Hypothalamus (tissue), 51 donors: ENCODE measurements around the gene ADAMTSL2.

Experiments used
- DNase-seq, 51 donors: peaks; one replicate each; lab custom pipeline; 2025; lab: John Stamatoyannopoulos, UW

Gene ADAMTSL2

DNA sequence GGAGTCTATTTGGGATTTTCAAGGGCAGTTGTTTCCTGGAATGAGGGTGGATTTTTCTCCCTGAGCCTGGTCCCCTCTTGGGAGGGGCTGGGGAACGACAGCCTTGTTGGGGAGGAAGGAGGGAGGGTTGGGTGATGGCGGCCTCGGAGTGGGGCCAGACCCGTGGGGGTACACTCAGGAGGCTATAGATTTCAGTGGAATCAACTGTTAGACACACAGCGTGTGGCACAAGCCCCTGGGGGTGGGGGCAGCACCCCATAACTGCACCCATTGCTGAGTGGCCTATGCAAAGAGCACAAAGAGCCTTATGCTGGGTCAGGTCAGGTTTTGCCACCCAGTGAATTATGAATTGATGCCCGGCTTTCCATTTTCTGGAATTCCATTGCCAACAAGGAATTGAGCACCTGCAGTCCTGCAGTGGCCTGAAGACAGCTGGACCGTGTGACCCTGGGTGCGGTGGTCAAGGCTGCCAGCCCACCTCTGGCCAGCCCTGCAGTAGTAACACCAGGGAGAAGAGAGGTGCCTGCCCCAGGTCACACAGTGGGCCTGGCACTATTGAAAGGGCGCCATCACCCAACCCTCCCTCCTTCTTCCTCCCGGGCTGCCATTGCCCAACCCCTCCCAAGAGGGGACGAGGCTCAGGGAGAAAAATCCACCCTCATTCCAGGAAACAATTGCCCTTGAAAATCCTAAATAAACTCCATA, 18.1 kb upstream of the ADAMTSL2 start:
- no peak for DNase-seq

DNA sequence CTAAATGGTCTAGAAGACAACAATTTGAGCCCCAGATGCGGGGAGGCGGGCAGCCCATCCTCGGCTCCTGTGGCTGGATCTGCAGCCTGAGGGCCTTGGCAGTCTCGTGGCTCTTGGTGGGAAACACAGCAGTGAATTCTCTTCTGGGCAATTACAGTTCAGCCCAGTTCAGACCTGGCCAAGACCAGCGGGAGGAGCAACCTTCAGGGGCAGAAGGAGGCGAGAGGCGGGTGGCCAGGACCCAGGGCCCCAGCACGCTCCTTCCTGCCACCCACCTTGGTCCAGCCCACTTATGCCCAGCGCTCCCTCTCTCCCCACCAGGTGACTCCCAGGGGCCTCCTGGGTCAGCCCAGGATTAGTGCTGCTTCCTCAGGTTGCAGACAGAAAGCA, 17.5 kb upstream of the ADAMTSL2 start:
- DNase-seq, result no peak

DNA sequence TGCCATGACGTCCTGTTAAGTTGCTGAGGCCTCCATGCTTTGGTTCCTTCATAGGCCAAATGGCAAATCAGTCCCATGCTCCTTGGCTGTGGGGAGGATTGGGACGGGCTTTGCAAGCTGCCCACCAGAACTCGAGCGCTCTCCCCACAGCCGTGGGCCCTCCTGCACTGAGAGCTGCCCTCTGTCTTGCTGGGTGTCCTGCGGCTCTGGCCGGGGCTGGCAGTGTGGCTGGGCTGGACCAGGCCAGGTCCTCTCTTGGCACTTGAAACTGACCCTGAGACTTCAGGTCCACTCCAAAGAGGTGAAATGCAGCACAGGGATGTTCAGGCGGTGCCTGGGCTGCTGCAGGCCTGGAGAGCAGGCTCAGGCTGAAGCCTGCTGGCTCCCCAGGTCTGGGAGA, 16.8 kb upstream of the ADAMTSL2 start:
- DNase-seq, result no peak

DNA sequence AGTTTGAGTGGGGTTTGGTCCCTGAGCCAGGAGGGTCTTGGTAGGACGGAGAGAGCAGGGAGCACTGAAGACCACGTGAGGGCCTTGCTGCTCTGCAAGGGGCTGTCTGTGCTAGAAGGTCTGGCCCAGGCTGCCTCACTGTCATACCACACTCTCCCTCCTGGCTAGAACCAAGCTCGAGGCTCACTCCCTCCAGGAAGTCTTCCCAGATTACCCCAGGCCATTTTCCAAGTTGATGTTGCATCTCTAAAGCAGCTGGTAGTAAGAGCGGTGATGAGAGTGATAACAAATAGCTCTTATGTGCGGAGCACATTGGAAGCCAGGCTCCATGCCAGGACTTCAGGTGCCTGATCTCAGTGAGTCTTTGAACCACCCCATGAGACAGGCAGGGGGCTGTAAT, 16.3 kb upstream of the ADAMTSL2 start:
- no peak for DNase-seq

DNA sequence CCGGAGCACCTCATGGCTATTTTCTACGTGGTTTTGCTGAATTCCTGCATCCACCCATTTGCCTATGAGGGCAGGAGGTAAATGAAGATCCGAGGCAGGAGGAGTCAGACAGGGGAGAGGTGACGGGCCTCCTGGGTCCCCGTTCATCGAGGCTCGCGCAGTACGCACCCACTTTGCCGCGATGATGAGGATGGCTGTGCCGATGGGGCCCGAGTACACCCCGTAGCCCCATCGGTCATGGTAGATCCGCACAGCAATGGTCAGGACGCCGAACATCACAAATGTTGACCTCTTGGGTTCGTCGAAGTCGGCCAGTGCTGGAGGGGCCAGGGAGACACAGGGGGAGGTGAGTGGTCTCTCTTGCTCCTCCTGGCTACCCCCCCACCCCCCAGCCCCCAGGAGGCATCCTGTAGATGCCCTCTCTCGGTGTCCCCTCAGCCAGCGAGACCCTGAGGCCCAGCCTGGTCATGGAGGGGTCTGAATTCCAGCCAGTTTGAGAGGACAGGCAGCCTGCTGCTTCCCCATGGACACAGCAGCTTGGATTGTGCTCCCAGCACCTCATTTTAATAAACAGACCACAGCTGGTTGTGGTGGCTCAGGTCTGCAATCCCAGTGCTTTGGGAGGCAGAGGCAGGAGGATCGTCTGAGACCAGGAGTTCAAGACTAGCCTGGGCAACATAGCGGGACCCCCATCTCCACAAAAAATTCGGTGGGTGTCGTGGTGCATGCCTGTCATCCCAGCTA, 15.6 kb upstream of the ADAMTSL2 start:
- no peak for DNase-seq

DNA sequence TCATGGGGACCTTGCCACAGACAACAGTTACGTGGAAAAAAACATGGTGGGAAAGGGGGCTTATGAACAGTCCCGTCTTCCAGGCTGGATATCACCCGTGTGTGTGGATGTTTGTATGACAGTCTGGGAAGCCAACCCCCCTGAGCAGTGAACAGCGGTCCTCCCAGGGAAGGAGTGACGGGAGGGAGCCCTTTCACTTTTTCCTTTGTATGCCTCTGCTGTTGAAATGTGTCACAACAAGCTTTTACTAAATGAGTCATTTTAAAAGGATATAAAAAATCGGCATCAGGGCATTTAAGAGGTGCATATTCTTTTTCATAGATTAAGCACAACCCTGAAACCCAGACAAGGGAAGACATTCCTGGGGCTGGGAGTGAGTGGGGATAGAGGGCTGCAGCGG, 14.8 kb upstream of the ADAMTSL2 start:
- peak in 1 of 51 donors; percentile 32 for DNase-seq

DNA sequence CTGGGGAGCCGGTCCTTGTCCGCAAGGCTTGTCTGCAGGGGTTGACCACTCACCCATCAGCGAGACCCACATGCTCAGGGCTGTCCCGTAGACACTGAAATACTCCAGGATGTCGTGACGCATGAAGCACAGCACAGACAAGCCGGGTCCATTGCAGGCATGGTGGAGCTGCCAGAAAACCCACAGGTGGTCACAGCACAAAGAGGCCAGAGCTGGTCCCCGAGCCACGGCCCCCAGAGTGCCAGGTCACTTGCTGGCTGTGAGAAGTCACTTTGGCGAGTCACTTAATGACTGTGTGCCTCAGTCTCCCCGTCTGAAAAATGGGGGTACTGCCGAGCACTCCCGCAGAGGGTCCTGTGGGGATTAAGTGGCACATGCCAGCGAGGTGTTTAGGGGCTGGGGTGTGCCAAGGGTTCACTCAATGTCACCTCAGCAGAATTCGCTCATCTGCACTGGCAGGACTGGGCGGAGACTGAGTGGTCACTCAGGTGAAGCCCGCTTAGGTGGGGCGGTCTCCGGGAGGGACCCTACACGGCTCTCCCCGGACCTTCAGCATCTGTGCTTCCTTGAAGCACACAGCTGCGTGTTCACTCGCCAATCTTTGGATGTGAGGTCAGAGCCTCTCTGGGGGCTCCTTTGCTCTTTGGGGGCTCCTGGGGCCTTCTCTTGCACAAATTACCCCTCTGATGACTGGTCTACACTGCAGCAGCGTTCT, 14.2 kb upstream of the ADAMTSL2 start:
- no peak for DNase-seq

DNA sequence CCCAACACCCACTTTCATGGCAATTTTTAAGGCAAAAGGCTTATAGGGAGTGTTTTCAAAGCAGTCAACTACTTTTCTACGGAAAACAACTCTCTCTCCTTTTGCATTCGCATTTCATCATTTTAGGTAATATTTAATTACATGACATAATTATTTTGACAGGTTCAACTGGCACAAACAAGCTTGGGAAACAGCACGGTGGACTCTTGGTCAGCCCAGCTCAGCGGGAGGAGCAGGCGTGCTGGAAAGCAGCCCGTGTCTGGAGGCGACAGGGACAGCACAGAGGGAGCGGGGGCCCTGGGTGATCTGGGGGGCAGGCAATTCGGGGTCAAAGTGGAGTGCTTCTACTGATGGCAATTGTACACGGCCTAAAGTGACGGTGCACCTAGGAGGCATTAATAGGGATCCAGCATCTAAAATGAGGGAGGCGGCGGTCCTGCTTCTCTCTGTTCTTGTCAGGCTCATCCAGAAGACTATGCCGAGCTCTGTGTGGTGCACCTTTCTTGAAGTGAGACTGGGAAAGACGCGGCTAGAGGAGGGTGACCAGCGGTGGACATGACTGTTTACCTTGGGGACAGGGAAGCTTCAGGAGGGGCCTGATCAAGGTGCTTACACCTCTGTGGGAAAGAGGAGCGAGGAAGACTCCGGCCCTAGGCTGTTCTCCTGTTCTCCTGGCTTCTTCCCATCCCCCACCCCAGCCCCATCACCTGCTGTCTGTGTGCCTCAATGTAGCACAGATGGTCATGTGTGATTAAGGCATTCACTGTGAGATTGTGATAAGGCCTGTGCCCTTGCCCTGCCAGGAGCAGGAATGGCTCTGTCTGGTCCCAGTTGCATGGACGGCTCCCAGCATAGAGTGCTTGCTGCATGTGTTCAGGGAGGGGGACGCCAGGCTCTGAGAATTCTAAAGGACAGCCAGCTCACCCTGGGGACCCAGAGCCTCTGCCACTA, 13.1 kb upstream of the ADAMTSL2 start:
- peak in 21 of 51 donors; percentile 15 to 75 (median 47) for DNase-seq

DNA sequence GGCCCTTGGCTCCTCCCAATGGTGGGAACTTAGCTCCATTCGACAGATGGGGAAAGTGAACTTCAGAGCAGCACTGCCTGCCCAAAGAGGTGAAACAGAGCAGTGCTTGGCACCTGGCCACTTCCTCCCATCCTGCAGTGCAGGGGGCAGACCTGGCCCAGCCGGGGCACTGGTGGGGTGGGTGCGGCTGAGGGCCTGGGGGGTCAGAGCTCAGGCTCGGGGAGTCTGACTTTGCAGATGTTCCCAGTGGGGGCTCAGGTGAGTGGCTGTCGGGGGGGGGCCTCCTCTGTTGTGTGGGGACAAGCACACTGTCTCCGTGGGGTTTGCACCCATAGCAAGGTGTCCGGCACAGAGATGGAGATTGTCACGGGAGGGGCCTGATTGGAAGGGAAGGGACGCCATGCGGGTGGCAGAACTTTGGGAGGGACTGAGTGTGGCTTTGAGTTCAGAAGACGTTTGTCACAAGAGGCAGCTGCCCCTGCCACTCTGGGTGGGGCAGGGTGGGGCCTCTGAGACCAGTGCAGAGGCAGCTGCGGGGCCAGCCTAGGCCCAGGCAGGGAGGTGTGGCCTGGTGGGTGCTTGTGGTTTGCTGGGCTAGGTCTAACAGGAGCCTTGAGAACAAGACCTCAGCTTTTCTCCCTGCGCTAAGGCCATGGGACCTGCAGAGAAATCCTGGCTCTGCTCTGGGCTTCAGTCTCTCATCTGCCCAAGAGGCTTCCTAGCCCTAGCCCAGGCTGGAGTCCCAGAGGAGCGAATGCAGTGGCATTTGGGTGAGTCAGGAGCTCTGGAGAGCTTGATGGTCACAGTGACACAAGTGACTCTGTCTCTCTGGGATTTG, 12.2 kb upstream of the ADAMTSL2 start:
- DNase-seq, result no peak

DNA sequence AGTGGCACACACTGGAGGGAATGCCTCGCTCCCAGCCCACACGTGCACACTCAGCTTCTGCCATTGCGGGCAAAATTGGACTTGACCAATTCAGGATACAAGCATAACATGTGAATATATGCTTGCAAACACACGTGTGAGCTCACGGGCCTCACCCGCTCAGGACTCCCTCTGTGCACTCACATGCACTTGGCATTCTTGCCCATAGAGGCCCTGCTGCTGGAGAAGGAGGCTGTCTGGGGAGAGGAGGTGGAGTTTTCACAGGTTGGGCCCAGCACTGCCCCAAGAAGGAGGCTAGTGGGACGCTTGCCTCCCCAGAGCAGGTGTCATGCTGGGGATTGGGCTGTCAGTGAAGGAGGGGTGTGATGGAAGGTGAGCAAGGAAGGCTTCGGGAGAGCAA, 11.4 kb upstream of the ADAMTSL2 start:
- DNase-seq, result no peak

DNA sequence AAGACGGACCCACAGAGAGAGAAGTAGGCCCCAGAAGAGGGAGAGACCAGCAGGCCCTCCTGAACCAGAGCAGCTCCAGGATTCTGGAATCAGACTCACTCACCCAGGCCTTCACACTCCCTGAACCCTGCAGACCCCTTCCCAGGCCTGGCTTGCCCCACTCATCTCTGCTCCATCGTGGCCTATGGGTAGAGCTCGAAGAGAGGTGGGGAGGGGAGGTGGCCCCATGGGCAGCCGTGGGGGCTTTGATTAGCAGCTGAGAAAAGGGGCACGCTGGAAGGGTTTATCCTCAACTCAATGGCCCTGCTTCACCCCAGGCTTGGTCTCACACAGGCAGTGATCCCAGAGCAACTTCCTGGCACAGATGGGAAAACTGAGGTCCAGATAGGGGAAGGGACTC, 10.4 kb upstream of the ADAMTSL2 start:
- no peak for DNase-seq

DNA sequence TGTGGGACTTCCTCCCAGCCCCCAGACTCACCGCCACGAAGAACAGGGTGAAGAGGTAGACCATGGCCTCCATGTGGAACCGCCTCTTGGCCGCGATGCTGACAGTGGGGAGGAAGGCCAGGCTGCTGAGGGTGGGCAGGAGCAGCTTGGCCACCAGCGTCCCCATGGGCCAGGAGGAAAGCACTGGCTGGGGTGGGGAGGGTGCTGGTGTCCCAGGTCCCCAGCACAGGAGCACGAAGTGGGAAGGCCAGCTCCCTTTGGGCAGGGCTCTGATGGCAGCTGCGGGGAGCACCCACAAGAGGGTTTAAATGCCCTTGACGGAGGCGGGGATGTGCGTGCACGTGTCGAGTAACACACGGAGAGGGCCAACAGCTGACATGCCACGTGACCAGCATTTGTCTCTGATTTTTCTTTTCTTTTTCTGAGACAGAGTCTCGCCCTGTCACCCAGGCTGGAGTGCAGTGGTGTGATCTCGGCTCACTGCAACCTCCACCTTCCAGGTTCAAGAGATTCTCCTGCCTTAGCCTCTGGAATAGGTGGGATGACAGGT, 9.8 kb upstream of the ADAMTSL2 start, which contains the start of gene MYMK:
Gene MYMK (minus strand): TSS at position 281 of the 550 bp plus-strand sequence. CDS start 115 bp downstream, at position 166.
- no peak for DNase-seq

DNA sequence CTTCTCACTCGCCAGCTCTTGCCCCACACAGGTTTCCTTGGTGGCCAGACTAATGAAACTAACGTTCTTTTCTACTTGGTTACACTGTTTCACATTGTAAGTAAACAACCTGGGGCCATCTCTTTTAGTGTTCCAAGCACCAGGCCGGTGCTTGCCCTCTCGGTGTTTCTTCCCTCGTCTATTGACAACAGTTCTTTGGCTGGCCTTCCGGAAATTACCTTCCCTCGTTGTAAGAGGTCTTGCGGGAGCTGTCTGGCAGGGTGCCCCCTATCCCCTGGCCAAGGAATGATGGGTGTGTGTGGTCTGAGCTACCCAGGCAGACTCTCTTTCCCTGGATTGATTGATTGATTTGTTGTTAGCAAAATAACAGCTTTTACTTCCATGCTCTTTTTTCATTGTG, 8.8 kb upstream of the ADAMTSL2 start:
- no peak for DNase-seq

DNA sequence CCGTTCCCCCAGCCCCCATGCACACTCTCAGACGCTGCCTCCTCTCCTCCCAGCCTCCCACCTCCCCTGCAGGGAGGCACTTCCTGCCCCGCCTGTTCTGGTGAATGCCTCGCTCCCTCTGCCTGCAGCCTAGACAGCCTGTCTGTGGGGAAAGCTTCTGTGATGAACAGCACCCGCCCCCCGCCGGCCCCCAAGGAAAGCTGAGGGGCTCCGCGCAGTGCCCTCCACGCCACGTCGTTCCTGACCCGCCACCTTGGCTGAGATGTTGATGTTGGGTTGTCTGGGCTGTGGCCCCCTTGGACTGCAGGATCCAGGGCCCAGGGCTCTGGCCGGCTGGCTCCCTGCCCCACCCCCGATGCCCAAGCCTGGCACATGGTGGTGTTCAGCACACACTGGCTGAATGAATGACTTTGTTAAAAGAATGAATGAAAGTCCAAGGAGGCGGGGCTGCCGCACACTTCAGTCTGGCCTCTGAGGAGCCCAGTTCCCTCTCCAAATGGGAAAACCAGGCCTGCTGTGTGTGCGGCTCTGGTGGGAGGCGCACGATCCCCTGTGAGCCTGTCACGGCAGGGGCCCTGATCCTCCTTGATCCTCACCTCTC, 7.7 kb upstream of the ADAMTSL2 start:
- peak in 40 of 51 donors; percentile 18 to 87 (median 65) for DNase-seq

DNA sequence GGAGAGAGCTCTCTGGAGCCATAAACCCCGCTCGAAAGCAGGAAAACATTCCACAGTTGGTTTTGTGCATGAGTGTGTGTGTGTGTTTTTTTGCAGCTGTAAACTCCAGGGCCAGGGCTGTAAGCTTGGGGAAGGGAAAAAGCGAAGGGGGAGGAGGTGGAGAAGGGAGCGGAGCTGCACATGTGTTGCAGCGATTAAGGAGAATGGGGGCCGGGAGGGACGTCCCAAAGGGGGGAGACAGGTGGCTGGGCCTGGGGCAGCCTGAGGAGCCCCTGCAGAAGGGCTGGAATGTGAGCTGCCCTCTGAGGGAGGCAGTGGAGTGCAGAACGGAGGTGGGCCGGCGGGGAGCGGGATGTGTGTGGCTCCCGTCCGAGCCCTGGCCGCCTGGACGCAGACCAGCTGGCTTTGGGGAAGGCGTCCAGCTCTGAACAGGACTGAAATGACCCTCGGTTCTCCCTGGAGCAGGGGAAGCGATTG, 7.0 kb upstream of the ADAMTSL2 start:
- peak in 24 of 51 donors; percentile 8 to 67 (median 47) for DNase-seq

DNA sequence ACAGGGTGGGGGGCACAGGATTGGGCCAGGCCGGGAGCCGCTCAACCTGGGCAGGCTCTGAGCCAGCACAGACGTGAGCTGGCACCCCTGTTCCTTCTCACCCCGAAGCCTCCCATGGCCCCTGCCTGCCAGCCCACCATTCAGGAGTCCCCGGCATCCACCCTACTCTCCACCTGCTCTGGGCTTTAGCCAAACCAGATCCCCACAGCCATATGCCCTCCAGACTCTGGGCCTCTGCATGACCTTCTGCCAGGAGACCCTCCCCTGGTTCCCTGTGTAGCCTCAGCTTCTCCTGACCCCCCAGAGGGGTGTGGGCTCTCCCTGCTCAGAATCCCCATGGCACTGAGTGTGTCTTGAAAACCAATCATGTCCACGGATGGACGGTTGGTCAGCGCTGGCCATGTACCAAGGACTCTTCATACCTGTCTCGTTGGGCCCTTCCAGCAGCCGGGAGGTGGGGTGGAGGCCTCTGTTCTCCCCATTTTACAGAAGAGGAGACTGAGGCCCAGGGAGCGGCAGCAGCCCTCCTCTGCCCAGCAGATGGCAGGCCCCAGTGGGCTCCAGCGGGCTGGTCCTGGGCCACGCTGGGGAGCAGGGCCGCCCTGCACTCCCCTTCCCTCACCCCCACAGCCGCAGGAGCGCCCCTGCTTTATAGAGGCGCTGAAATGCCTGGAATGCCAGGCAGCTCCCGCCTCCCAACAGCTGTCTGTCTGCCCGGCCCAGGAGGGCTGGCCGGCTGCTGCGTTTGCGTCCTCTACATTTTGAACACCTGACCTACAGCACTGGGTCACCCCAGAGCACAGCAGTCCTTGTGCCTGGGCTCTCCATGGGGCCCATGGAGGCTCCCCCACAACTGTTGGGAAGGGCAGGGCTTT, 6.3 kb upstream of the ADAMTSL2 start:
- DNase-seq, result no peak

DNA sequence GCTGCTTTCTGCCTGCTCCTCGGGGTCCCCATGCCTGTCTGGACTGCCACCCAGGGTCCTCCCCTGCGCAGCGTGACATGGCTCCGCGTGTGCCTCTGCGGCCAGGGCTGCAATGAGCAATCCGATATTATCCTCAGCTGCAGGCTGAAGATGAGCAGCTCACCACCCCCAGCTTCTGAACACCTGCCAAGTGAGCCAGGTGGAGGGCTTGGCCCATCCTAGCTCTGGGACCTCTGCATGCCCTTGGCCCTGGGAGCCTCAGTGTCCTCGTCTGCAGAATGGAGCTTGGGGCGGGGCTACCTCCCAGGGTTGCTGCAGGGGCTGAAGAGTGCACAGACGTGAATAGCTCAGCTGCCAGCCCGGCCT, 5.6 kb upstream of the ADAMTSL2 start:
- no peak for DNase-seq

DNA sequence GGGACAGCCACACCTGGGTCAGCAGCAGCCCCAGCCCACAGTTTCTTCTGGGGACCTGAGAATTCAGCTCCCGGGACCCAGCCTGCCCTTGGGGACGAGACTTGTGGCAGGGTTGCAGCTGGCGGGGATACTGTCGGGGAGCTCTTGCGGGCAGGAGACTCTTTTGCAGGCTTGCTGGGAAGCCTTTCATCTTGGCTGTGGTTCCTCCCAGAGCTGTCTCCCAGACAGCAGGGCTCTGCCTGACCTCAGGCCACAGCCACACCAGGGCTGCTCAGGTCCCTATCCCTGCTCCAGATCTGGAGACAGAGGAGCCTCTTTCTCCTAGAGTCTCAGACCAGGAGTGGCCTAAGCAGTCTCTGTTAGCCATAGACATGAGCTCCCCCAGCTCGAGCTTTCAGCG, 5.0 kb upstream of the ADAMTSL2 start:
- no peak for DNase-seq
